Hematopoietic multipotent progenitor cell treated with erythropoietin and hydrocortisone succinate and interleukin-3 and kit ligand, for 15 days (in vitro differentiated cells): ENCODE data around the gene XPNPEP3.
"Not testable (repeated sequence)": the region's sequence is repeated elsewhere in the genome, so short reads cannot be mapped to it uniquely, and the experiment has no call there.

ENCODE experiments used
- DNase-seq: peaks from one replicate; pipeline ENCODE4 v3.0.0-alpha.2; 2015; ENCODE audit warnings: low spot score

Gene XPNPEP3

DNA sequence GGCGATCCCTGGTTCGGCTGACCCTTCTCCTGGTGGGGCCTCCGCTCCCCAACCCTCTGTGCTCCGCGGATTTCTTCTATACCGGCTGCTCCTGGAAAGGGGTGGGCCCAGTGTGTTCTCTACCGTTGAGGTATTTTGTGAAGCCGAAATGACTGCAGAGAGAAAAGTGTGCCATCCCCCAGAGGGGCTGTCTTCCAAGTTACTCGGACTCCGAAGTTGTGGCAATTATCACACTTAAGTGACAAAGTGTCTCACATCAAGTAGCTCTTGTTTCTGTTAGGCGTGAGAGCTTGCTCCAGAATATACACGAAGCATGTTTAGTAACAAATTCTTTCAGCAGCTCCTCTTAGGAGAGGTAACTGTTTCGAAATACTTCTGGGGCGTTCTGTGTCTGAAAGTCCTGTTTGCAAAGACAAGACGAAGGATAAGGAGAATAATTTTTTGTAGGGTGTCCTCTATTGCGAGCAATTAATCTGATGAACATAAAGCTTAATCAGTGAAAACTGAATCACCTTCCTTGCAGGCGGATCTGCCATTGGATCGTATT is 434 bp downstream of the XPNPEP3 start:
- no peak for DNase-seq

DNA sequence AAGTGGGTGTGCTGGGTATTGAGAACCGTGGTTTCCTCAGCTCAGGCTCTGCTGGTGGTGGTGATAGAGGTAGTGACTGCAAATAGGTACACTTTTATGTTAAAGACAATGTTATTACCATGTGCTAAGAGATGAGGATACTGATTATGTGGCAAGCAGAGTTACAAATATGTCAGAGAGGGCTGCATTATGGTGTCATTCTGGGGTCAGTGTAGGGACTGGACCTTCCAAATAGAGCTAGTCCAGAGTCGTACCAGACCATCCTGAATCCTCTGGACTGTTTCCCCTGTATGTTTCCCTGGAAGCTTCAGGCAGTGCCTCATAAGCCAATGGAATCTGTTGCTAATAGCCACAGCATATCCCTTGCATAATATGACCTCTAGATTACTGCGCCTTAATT is 5.1 kb downstream of the XPNPEP3 start, which contains the start of gene DNAJB7:
DNAJB7 (minus strand) TSS at position 101 of the 400 bp plus-strand sequence. CDS start 119 bp downstream, outside the sequence.
- no peak for DNase-seq

- no peak for DNase-seq
Measured at GRCh38 chr22:40862537-40862936, 5.6 kb downstream of the XPNPEP3 start.

DNA sequence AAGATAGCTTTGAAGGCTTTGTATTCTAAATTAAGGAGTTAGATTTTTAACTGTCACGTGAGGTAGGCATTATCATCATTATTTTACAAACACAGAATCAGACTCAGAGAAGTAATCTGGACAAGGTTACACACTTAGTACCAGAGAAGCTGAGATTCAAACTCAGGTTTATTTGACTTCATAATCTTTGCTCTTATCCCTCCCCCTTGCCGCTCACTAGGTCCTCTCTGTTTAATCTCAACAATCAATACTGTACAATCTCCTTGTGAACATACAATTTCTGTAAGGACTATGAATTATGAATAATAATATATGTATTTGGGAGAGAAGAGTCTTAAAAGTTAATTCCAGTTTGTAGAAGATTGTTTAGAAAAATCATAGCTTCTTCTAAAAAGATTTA is 10.2 kb downstream of the XPNPEP3 start:
- no peak for DNase-seq

DNA sequence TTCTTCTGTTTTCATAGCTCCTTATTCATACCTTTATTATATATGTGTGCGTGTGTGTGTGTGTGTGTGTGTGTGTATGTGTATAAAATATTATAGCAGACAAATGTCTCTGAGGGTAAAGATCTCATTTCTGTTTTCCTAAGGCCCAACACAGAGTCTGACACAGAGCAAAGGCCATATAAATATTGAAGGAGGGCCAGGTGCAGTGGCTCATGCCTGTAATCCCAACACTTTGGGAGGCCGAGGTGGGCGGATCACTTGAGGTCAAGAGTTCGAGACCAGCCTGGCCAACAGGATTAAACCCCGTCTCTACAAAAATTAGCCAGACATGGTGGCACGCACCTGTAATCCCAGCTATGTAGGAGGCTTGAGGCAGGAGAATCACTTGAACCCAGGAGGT is 11.4 kb downstream of the XPNPEP3 start:
- DNase-seq, result not testable (repeated sequence)

GRCh38 chr22:40874016-40874415 is 17.1 kb downstream of the XPNPEP3 start:
- DNase-seq, result no peak

DNA sequence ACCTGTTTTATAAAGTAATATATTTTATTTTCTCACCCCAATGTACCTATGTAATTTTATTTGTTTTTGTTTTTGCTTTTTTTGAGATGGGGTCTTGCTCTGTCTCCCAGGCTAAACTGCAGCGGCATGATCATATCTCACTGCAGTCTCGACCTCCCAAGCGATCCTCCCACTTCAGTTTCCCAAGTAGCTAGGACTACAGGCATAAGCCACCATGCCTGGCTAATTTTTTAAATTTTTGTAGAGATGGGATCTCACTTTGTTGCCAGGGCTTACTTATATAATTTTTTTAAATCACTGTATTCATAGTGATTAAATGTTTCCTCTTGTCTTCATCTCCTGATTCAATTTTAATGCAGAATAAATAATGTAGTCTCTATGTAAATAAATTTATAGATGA is 18.2 kb downstream of the XPNPEP3 start:
- no peak for DNase-seq

GRCh38 chr22:40876907-40877306 is 20.0 kb downstream of the XPNPEP3 start:
- no peak for DNase-seq

DNA sequence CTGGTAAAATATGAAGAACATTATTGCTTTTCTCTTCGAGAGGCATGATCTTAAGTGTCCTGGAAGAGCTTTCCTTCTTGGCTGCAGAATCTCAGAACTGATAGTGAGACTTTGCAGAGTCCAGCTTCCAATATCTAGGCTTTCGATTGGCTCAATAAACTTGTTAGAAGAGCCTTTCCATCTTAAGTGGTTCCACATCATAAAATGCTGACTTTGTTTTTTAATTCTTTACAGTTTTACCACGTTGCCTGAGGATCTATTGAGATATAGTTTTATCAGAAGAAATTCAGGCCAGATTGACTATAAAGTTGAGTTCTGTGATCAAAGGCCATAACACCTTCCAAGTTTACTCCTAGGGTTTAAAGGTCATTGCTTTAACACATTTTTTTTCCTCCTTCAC is 20.5 kb downstream of the XPNPEP3 start:
- no peak for DNase-seq

GRCh38 chr22:40878922-40879321 is 22.0 kb downstream of the XPNPEP3 start:
- no peak for DNase-seq

- no peak for DNase-seq
Measured at GRCh38 chr22:40889116-40889515, 32.2 kb downstream of the XPNPEP3 start.

- no peak for DNase-seq
Measured at GRCh38 chr22:40890881-40891280, 33.9 kb downstream of the XPNPEP3 start.

DNA sequence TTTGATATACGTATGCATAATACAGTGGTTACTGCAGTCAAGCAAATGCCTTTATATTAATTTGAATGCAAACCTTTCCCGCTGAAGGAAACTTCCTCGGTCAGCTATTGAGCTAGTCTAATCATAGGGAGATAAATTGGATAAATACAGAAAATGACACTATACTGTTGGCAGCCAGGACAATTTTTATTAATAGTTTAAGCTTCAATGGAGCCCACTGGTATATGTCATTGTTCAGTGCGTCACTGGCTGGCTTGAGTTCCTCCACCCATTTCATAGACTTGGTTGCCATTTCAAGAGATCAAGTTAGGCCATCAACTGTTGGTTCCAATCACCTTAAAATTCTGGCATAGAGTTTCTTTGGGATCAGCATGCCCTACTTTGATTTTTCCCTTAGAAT is 37.5 kb downstream of the XPNPEP3 start:
- no peak for DNase-seq

DNA sequence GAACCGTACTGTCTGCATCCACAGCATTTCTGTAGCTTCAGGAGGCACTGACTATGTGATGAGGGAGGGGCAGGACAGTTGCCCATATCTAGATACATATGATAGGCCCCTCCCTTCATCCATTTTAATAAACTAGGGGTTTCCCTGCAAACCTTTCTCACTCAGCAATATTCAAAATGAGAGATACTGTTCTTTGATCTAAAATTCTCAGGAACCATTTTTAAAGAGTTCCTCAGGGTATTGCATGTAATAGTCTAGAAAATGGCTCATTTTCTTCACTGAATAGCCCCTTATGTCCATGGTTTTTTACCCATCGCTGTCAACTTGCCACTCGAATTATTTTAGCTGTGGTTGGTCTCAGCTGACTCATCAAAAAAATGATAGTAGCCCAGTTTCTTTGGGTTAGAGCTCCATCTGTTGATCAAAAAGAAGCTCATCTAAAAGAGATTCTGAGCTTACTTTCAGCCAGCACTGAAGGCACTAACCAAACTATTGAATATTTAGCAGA is 42.0 kb downstream of the XPNPEP3 start:
- DNase-seq, result peak; percentile 89

- no peak for DNase-seq
Measured at GRCh38 chr22:40904101-40904500, 47.2 kb downstream of the XPNPEP3 start.

- no peak for DNase-seq
Measured at GRCh38 chr22:40908895-40909294, 51.9 kb downstream of the XPNPEP3 start.

GRCh38 chr22:40911772-40912171 is 54.8 kb downstream of the XPNPEP3 start:
- DNase-seq, result no peak

DNA sequence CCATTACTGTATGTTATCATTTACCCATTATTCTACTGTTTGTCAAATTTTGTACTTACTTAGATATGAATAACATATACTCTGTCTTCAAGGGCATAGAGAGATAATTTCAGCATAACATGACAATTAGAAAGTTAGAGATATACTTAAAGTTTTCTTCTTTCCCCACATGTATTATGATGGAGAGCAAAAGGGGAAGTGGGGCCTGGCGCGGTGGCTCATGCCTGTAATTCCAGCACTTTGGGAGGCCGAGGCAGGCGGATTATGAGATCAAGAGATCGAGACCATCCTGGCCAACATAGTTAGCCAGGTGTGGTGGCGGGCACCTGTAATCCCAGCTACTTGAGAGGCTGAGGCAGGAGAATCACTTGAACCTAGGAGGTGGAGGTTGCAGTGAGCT is 56.0 kb downstream of the XPNPEP3 start:
- DNase-seq, result not testable (repeated sequence)

DNA sequence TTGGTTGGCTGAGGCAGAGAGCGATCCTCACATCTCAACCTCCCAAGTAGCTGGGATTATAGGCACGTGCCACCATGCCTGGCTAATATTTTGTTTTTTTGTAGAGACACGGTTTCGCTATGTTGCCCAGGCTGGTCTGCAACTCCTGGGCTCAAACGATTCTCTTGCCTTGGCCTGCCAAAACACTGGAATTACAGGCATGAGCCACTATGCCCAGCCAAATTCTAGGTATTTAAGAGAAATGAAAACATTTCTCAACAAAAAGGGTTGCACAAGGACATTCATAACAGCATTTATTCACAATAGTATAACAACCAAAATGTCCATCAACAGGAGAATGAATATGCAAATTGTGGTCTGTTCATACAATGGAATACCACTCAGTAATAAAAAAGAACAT is 62.5 kb downstream of the XPNPEP3 start:
- no peak for DNase-seq

DNA sequence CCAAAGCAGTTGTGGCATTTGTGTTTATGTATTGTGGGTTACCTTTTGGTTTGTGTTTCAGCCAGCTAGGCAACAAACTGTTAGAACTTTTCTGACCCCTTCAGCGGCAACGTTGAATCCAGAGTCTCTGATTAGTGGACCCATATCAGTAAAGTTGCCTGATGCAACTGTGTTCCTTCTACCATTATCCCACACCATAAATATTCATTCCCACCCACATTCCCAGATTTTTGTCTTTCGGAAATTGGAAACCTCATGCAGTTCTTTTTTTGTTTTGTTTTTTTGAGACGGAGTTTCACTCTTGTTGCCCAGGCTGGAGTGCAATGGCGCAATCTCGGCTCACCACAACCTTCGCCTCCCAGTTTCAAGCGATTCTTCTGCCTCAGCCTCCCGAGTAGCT is 63.6 kb downstream of the XPNPEP3 start:
- no peak for DNase-seq

DNA sequence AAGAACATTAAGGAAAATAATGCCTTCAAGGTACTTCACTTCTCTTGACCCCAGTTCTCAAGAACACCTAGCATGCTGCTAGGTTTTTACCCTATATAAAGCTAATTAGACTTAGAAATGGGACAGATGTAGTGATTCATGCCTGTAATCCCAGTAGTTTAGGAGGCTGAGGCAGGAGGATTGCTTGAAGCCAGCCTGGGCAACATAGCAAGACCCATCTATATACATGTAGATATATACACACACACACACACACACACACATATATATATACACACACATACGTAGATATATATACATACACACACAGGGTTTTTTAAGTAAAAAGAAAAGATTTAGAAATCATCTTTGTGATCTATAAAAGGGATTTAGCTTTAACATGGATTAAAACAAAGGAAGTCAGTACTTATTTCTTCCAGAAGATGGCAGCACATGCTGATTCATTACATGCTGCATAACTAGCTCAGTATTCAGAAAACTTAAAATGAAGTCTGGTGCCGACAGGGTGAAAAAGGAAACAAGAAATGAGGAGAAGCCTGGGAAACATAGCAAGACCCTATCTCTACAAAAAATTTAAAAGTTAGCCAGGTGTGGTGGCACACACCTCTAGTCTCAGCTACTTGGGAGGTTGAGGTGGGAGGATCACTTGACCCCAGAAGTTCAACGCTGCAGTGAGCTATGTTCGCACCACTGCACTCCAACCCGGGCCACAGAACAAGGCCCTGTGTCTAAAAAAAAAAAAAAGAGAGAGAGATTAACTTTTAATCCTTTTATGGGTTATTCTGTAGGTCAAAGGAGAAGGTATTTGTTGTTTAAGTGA is 65.7 kb downstream of the XPNPEP3 start:
- peak; percentile 88 for DNase-seq

DNA sequence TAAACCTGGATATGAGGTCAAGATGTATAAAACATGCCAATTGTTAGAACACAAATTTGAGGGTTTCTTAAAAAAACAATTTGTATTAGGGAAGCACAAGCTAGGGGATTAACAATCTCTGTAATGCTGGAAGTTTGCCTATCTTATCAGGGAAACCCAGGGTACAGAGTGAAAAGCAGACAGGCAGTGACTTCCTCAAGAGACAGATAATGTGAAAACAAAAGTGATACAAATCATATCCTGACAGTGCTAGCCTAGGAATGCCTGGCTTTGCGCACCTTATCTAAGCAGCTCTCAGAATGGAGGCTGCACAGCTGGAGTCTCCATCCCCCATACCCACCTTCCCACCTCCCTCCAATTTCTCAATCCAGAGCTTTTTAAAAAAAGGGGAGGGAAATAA is 71.7 kb downstream of the XPNPEP3 start:
- no peak for DNase-seq

GRCh38 chr22:40932396-40932795 is 75.4 kb downstream of the XPNPEP3 start:
- DNase-seq, result no peak

DNA sequence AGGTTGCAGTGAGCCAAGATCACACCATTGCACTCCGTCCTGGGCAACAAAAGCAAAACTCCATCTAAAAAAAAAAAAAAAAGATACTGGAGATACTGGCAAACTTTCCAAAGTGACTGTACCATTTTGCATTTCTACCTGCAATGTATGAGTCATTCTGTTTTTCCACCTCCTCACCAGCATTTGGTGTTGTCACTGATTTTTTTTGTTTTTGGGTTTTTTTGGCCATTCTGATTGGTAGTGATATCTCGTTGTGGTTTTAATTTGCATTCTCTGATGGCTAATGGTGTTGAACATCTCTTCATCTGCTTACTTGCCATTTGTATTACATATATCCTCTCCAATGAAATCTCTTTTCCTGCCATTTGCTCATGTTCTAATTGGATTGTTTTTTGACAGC is 82.3 kb downstream of the XPNPEP3 start:
- DNase-seq, result no peak
